Sigmoid colon (tissue), 4 donors: ENCODE measurements around the gene C6orf62.

Experiments used
- POLR2A ChIP-seq, 2 donors: fragments of 450-650 bp; IDR thresholded peaks; one replicate each; pipeline ENCODE4 v1.6.1; 2016; ENCODE audit warnings: antibody characterized with exemption in 2 of 2, mild to moderate bottlenecking in 2 of 2, moderate library complexity in 2 of 2
- POLR2AphosphoS5 ChIP-seq, 4 donors: sonication (generic); formaldehyde crosslinking; IDR thresholded peaks; one replicate each; pipeline ENCODE4 v1.6.1; 2017; ENCODE audit warnings: antibody characterized with exemption in 4 of 4
- TF ChIP-seq, protein P1 (sequence below), 4 experiments: fragments of 450-650 bp in 3 of 4; fragments of 200-600 bp in 1 of 4; IDR thresholded peaks; one replicate each; pipeline ENCODE4 v1.5.1; 2016 to 2019; ENCODE audit warnings: antibody characterized with exemption in 4 of 4, mild to moderate bottlenecking in 3 of 4, moderate library complexity in 2 of 4

GRCh38 chr6:24743944-24744335, 25.0 kb upstream of the C6orf62 start:
- TF ChIP-seq, protein P1, sequence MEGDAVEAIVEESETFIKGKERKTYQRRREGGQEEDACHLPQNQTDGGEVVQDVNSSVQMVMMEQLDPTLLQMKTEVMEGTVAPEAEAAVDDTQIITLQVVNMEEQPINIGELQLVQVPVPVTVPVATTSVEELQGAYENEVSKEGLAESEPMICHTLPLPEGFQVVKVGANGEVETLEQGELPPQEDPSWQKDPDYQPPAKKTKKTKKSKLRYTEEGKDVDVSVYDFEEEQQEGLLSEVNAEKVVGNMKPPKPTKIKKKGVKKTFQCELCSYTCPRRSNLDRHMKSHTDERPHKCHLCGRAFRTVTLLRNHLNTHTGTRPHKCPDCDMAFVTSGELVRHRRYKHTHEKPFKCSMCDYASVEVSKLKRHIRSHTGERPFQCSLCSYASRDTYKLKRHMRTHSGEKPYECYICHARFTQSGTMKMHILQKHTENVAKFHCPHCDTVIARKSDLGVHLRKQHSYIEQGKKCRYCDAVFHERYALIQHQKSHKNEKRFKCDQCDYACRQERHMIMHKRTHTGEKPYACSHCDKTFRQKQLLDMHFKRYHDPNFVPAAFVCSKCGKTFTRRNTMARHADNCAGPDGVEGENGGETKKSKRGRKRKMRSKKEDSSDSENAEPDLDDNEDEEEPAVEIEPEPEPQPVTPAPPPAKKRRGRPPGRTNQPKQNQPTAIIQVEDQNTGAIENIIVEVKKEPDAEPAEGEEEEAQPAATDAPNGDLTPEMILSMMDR (IDR thresholded peaks at IDR 0.05): no peak
- no peak for TF ChIP-seq POLR2AphosphoS5 (IDR thresholded peaks at IDR 0.05)
- TF ChIP-seq POLR2A (IDR thresholded peaks at IDR 0.05): no peak
